H7 (cell line): ENCODE data around the gene SMAD6. TPM values are rescaled to one million over a fixed set of nuclear protein-coding genes. Genes with fewer than 3 reads are reported as not detected.
"Not testable (repeated sequence)": the region's sequence is repeated elsewhere in the genome, so short reads cannot be mapped to it uniquely, and the experiment has no call there.

Source experiments
- DNase-seq: peaks from one replicate; pipeline ENCODE4 v3.0.0; 2012
- H3K27me3 ChIP-seq: 2 replicates; pipeline ENCODE4 v1.6.0; 2011; ENCODE audit warnings: mild to moderate bottlenecking, low read length; ENCODE audit not compliant: control insufficient read depth, insufficient read depth
- H3K36me3 ChIP-seq: replicated peaks from 2 replicates; pipeline ENCODE4 v1.5.1; 2011; ENCODE audit warnings: low read length; ENCODE audit not compliant: control insufficient read depth, insufficient read depth
- H3K4me3 ChIP-seq: 2 replicates; pipeline ENCODE4 v1.5.1; 2011; ENCODE audit warnings: low read depth, mild to moderate bottlenecking, control low read depth, low read length, moderate library complexity; ENCODE audit not compliant: insufficient read depth
- total RNA-seq: library from RNA; depleted of rRNA; stranded (reverse); fragments of >200 nt; shearing (Covaris generic); gene quantifications from 2 replicates; pipeline ENCODE4 v1.2.3, GENCODE V29; 2014; rRNA removed

Gene SMAD6
- total RNA-seq, 1 experiment from 2014 or later: 25.4 TPM

DNA sequence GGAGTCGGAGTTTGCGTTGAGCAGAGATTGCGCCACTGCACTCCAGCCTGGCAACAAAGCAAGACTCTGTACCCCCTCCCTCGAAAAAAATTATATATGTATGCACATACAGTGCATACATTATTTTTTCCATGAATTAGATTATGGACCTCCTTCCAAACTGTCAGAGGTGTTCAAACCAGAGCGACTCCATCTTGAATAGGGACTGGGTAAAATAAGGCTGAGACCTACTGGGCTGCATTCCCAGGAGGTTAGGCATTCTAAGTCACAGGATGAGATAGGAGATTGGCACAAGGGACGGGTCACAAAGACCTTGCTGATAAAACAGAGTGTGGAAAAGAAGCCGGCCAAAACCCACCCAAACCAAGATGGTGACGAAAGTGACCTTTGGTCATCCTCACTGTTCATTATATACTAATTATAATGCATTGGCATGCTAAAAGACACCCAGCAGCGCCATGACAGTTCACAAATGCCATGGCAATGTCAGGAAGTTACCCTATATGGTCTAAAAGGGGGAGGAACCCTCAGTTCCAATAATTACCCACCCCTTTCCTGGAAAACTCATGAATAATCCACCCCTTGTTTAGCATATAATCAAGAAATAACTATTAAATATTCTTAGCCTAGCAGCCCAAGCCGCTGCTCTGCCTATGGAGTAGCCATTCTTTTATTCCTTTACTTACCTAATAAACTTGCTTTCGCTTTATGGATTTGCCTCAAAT is 126.9 kb downstream of the SMAD6 start:
- not testable (repeated sequence) for DNase-seq, H3K36me3 ChIP-seq, H3K27me3 ChIP-seq, H3K4me3 ChIP-seq

DNA sequence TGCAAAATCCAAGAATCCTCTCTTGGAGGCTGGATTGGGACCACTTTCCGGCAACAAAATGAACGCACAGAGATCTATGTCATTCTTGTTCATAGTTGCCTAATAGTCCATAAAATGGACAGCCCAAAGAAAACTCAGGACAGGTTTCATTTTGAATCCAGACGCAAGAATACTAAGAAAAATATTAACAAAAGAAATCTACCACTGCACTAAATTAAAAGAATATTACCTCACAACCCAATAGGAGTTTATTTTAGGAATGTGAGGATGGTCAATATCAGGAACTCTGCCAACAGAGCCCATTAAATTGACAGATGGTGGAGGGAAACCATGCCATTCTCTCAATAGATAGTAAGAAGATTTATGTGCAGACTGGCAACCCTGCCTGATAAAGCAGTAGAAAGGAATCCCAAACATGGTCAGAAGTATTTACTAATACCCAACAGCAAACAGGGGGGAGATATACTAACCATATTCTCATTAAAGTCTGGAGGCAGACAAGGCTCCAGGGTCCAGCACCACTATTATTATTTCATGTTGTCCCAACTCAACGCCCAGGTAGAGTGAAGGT is 127.6 kb downstream of the SMAD6 start:
- DNase-seq: no peak
- Histone ChIP-seq H3K4me3 (no peak overlapping the region), H3K27me3 (no peaks in the 10 kb centered on the region)

GRCh38 chr15:66830358-66830757 is 128.3 kb downstream of the SMAD6 start:
- H3K36me3 ChIP-seq: no peaks in the 10 kb centered on the region
- no peaks in the 10 kb centered on the region for H3K27me3 ChIP-seq
- H3K4me3 ChIP-seq: no peak overlapping the region
- no peak for DNase-seq

More for the DNA sequence above, 127.6 kb downstream of the SMAD6 start:
- no peaks in the 10 kb centered on the region for H3K36me3 ChIP-seq

DNA sequence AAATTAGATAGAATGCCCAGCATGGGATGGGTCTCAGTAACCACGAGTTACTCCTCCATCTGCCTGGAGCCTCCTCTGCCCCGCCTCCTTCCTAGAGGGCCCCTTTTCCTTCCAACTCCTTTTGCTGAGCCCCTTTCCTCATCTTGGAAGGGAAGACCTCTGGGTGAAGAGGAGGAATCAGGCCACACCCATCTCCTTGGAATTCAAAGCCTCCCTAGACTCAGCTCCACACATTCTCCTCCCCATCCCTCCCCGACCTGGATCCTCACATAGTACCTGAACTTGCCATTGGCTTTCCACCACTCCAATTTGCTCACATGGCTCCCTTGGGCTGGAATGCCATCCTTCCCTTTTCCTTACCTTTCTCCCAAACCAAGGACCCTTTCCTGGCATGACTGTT is 128.8 kb downstream of the SMAD6 start:
- Histone ChIP-seq H3K27me3 (no peaks in the 10 kb centered on the region), H3K36me3 (no peaks in the 10 kb centered on the region), H3K4me3 (no peak overlapping the region)
- DNase-seq: no peak

DNA sequence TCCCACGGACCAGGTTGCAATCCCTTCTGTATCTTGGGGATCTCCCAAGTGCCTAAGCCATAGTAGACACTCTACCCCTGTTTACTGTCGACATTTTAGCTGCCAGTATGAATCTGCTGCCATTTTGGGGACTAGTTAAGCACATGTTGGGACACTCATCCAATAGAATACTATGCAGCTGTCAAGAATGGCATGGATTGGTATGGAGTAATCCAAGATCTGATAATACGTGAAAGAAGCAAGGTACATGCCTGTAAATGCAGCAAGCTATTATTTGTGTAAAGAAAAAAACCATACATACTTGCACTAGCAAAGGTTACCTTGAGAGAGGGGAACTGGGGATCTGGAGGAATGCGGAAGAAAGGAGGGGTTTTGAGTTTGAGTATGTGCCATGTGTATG is 129.3 kb downstream of the SMAD6 start:
- Histone ChIP-seq H3K27me3 (no peaks in the 10 kb centered on the region), H3K4me3 (no peak overlapping the region), H3K36me3 (no peaks in the 10 kb centered on the region)
- no peak for DNase-seq

- H3K4me3 ChIP-seq: no peak overlapping the region
- no peaks in the 10 kb centered on the region for H3K36me3 ChIP-seq
- H3K27me3 ChIP-seq: no peaks in the 10 kb centered on the region
- DNase-seq: no peak
These were observed 129.9 kb downstream of the SMAD6 start for GRCh38 chr15:66831801-66832390.

Other genes with a start within 250 kb of the SMAD6 start
- gene SNAPC5, start 204.5 kb upstream of the SMAD6 start, total RNA-seq: 23.9 and 29.6 TPM in 2 replicates
- gene RPL4, start 197.4 kb upstream of the SMAD6 start, total RNA-seq: 5,862 and 6,291 TPM in 2 replicates
- gene ZWILCH, start 196.9 kb upstream of the SMAD6 start, total RNA-seq: 57.8 and 68.3 TPM in 2 replicates
- 1.9 TPM in 2 replicates for gene LCTL, start 136.2 kb upstream of the SMAD6 start, total RNA-seq